Activated T-cell treated with anti-CD3 and anti-CD28 coated beads, Interleukin-2, amount 50 U/mL, for 1 hour (primary cell): ENCODE data around the gene ELL3.
"Not testable (repeated sequence)": the region's sequence is repeated elsewhere in the genome, so short reads cannot be mapped to it uniquely, and the experiment has no call there.

Source experiments
- DNase-seq: peaks from one replicate; pipeline ENCODE4 v3.0.0-alpha.2; 2020

ELL3 gene

DNA sequence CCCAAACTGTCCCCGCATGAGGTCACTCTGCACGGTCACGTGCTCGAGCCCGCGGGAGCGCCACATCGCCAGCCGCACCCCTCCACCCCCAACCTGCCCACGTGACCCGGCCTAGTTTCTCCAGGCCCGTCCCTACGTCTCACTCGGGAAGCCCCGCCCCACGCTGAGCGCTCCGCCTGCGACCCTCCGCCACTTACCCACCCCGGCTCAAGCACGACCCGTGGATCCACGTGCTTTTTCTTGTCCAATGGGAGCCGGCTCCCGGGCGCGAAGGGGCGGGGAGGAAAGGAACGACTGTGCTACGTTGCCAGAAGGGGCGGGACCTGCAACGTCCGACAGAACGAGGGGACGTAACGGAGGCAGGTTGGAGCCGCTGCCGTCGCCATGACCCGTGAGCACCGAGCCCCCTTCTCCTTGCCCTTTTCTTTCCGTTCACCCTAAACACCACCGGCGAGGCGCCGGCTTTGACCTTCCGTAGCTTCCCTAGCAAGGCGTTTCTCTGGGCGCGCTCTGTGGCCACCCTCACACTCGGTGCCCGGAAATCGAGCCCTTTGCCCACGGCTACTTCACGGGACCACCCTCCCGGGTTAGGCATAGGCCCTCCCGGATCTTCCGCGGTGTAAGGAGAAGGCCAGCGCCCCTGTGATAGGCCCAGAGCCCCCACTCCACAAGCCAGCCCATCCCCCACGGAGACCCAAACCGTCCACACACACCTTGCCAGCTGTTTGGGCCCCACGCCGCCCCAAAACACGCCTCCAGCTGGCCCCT lies 15.4 kb upstream of the ELL3 start, which contains the start of gene SERF2:
Gene SERF2 (plus strand): TSS at position 328 of the 768 bp plus-strand sequence. CDS start 57 bp downstream, at position 385.
- peak; percentile 99 for DNase-seq

DNA sequence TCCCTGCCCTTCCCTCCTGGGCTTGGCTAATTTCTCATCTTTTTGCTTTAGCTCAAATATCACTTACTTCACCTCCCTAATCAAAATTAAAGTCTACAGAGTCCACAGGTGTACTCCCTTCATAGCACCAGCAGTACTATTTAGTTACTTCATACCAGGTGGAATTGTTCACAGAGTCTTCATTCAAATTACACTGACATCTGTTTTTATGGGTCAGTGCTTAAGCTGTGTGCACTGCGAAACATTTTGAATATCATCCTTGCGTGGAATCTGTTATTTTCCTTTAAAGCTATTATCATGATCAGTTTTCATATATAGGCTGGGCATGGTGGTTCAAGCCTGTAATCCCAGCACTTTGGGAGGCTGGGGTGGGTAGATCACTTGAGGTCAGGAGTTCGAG lies 12.6 kb upstream of the ELL3 start:
- DNase-seq = no peak

DNA sequence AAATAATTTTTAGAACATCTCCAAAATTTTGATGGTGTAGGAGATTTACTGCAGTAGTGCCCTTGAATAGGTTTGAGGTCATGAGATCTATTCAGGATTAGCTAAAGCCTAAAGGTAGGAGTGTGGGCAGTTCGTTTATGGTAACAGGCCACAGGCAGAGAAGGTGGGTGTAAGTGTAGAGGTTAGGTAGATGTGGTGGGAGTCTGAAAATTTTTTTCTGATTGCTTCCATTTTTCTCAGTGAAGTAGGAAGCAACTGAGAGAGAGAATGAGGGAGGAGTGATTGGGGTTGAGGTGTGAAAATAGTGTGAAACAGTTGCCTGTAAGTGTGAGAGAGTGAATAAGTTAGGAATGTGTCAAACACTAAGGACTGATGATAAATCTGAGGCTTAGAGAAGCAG lies 2.2 kb upstream of the ELL3 start:
- DNase-seq = no peak

DNA sequence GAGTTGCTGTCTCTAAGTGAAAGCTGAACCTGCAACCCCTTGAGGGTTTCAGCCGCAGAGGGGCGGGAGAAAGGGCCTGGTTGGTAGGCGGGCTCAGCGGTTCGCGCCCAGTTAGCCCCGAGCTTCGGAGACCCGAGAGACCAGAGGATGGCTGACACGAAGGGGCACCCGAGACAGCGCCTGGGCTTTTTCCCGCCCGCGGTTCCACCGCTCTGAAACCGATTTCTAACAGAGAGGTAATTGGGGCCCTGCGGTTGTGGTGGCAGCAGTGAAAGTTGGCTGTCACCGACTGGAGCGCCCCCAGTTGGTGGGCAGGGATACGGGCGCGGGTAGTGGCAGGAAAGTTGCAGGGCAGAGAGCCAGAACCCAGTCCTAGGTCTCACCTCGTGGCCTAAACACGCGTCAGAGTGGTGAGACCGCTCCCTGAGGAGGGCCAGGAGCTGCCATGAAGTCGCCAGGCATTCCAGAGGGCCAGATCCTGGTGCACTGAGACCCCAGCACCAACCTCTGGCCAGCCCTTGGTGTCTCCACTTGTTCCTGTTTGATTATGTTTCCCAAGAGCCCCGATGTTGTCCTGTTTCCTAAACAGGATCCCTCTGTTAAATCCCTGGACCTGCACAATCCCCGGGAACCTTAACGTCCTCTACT lies 625 bp upstream of the ELL3 start:
- DNase-seq = peak; percentile 85

DNA sequence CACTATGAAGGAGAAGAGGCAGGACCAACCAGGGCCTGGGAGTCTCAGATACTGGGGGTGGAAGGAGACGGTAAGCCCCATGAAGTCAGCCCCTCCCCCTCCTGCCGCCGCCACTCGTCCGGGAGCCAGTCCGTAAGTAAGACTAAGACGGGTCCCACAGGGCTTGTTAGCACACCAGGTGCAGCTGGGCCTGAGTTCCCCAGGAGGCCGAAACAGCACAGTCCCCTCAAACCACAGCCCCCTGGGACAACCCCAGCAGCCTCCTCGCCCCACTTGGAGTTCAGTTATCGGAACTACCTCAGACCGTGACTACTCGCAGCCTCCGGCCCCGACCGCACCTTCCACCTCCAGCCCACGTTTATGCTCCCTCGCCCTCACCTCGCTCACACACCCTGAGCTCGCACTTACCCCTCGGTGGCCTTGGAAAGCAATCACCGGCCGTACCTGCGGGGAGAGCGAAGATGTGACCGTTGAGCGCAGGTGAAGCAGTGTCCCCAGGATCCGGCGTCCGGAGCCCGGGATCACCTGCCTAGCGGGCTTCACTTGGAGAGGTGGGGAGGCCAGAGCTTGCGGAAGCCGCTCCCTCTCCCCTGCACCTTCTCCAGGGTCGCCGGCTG lies 557 bp downstream of the ELL3 start:
- DNase-seq = peak; percentile 33

DNA sequence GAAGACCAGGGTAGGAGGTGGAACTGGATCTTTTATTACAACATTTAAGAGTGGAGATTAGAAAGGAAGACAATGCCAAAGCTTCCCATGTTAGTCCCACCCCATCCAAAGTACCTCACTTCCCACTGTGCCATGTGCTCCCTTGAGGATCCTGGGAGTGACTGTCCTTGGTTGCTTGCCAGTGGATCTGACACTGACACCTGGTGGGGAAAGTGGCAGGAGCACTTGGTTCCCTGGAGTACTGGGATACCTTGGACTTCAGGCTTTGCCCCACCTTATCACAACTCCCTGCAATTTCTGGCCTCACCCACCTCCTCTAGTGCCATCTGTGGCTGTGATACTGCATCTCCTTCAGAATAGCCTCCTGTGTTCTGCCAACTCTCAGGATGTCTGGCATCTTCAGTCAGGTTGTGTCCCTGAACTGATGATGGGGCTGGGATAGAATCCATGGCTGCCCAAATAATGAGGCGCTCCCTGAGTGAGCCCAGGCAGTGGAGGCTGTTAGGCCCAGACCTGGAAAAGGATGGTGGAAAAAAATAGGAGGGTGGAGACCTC lies 1.3 kb downstream of the ELL3 start:
- no peak for DNase-seq

DNA sequence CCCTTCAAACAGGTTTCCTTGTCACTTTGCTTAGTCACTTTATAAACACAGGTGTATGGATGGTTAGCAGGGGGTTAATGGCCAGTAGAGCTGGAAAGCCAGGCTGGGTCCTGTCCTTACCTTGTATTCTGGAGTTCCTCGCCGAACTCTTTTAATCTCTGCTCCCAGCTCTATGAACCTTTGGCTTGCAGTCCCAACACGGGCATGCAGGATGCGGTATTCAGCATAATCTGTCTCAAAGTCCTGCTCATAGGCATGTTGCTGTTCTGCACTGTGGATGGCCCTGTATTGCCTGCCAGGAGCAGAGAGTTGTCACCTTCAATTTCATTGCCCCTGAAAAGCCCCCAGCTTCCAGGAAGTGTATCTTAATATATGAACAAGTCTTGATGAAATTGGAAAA lies 2.7 kb downstream of the ELL3 start:
- DNase-seq = no peak

DNA sequence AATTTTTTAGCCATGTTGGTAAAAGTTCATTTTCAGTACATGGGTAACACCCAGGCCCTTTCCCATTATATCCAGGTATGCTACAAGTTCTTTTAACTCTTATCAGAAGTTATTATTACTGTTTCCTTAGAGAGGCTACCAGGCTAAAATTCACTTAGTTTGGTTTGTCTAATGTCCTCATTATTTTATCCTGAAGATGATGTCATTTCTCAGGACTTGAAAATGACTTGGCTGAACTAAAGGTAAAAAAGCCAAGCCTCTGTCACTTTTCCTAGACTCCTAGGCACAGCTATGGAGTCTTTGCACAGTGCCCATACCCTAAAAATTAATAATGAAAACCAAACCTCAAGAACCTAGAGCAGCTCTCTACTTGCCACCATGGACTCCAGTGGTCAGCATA lies 4.1 kb downstream of the ELL3 start:
- DNase-seq = no peak

GRCh38 chr15:43771816-43772215 lies 5.0 kb downstream of the ELL3 start:
- no peak for DNase-seq

GRCh38 chr15:43769584-43770228 lies 7.1 kb downstream of the ELL3 start:
- peak; percentile 61 for DNase-seq

DNA sequence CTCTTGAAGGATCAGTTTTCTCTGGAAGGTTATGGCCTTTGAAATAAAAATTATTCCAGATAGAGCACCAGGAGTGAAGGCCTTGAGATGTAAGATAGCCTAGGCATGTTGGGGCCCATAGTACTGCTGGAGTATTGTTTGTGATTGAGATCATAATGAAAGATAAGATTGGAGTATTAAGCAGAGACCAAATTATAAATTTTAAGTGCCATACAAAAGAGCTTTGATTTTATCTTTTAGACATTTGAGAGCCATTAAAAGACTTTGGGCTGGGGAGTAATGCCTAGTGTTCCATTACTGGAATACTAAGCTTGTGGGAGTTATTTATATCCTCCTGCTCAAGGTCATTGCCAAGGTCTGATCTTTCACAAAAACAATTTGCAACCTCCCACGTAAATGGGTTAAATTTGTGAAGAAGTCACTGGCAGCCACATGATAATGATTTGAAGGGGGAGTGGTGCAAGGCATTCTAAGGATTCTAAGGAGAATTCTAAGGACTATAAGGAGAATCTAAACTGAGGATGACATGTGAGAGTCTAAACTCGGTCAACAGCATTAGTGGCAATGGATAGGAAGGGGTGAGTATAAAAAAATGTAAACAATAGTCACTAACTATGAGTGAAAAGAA lies 12.8 kb downstream of the ELL3 start:
- DNase-seq = no peak

GRCh38 chr15:43762824-43763223 lies 13.9 kb downstream of the ELL3 start:
- DNase-seq = no peak

GRCh38 chr15:43751885-43752284 lies 24.9 kb downstream of the ELL3 start:
- DNase-seq = no peak

DNA sequence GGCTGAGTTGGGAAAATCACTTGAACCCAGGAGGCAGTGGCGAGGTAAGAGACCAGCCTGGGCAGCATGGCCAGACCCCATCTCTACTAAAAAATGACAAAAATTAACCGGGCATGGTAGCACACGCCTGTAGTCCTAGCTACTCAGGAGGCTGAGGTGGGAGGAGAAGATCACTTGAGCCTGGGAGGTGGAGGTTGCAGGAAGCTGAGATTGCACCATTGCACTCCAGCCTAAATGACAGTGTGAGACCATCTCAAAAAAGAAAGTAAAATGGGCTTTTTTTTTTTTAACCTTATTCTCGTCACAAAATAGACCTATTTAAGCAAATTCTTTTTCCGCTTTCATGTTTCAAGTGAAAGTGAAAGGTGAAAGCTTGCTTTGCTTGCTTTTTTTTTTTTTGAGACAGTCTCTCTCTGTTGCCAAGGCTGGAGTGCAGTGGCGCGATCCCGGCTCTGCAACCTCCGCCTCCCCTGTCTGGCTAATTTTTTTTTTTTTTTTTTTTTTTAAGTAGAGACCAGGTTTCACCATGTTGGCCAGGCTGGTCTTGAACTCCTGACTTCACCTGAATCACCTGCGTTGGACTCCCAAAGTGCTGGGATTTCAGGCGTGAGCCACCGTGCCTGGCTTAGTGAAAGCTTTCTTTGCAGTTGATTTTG lies 26.9 kb downstream of the ELL3 start:
- DNase-seq = no peak

GRCh38 chr15:43748376-43748775 lies 28.4 kb downstream of the ELL3 start:
- DNase-seq = no peak

- not testable (repeated sequence) for DNase-seq
These were observed 29.9 kb downstream of the ELL3 start for GRCh38 chr15:43746903-43747309.

- DNase-seq = peak; percentile 88
These were observed 30.4 kb downstream of the ELL3 start, which contains the start of gene PDIA3 for GRCh38 chr15:43746245-43746902. TSS of gene PDIA3 (plus strand) at chr15:43746438. CDS start at chr15:43746540, 102 bp downstream.

- DNase-seq = no peak
These were observed 41.4 kb downstream of the ELL3 start for GRCh38 chr15:43735416-43735815.

DNA sequence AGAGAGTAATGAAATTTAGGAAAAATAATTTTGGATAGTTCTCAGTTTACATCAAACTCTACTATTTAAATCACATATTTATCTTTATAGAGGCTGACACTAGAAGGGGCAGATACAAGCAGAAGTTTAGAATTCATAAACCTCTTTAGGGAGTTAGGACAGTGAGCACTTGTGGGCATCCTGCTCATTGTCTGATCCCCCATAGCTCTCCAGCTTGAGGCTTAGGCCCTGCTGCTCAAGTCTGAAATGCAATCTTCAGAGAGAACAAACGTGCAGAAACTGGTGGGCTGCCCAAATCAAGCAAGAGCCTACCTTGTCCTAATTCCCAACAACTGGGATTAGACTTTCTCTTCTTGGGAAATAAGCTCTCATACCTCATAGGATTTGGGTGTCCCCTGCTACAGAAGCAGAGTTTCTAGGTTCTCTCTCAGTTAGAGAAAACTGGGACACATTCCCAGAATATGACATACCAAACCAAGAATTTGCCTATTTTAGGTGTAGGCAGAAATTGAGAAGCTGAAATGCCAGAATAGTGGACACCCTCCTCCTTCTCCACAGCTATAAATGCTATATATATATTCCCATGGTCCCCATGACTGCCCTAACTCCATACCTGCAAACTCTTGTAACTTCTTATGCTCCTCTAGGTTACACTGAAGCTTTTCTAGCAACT lies 48.6 kb downstream of the ELL3 start:
- DNase-seq = not testable (repeated sequence)

DNA sequence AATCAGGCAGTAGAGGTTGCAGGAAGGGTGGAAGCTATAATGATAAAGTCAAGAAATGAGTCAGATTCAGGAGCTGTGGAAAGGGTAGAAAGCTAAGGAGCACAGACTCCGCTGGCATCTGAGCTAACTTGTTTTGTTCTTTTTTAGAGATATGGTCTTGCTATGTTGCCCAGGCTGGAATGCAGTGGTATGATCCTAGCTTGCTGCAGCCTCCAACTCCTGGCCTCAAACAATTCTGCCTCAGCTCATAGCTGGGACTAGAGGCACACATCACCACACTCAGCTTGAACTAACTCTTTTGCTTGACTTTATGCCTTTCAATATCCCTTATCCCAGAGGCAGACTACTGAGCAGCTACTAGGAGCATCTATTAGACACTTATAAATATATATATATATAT lies 50.5 kb downstream of the ELL3 start:
- not testable (repeated sequence) for DNase-seq

DNA sequence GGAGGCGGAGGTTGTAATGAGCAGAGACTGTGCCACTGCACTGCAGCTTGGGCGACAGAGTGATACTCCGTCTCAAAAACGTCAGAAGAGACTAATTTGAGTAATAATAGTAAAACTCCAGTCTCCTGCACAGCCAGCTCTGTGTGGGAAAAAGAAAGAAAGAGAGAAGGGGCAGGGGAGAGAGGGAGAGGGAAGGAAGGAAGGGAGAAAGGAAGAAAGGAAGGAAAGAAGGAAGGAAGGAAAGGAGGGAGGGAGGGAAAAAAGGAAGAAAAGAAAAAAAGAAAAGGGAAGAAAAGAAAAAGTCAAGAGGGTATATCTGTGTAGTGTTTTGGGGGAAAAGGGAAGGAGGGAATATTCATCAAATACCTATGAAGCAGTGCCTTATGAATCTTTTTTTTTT lies 53.6 kb downstream of the ELL3 start:
- no peak for DNase-seq
